GM23338 (cell line): ENCODE results near the gene RPTOR. TPM values are rescaled to one million over a fixed set of nuclear protein-coding genes. Genes with fewer than 3 reads are reported as not detected.

Experiments used
- ATAC-seq: fragments of 200-7000 bp; cut with Tn5 transposase; 3 replicates; pipeline ENCODE4 v1.9.1; 2020
- DNase-seq: peaks from one replicate; pipeline ENCODE4 v3.0.0-alpha.2; 2015; ENCODE audit warnings: low spot score
- H2AFZ ChIP-seq: fragments of 200-600 bp; sonication (generic); 2 replicates; pipeline ENCODE4 v1.8.0; 2016; ENCODE audit warnings: antibody characterized with exemption, mild to moderate bottlenecking, moderate library complexity
- H3F3A ChIP-seq: fragments of 200-600 bp; sonication (generic); replicated peaks from 2 replicates; pipeline ENCODE4 v1.8.0; 2017; ENCODE audit warnings: antibody characterized with exemption, mixed run types, low read depth
- H3K27ac ChIP-seq: fragments of 200-600 bp; sonication (generic); 2 replicates; pipeline ENCODE4 v1.6.1; 2016; ENCODE audit warnings: low read depth
- H3K27me3 ChIP-seq: fragments of 200-600 bp; sonication (generic); 2 replicates; pipeline ENCODE4 v1.8.0; 2016; ENCODE audit warnings: mild to moderate bottlenecking, mixed run types, moderate library complexity; ENCODE audit not compliant: insufficient read depth
- H3K36me3 ChIP-seq: fragments of 200-600 bp; sonication (generic); 2 replicates; pipeline ENCODE4 v1.8.0; 2016; ENCODE audit warnings: mild to moderate bottlenecking; ENCODE audit not compliant: insufficient read depth
- H3K4me1 ChIP-seq: fragments of 200-600 bp; sonication (generic); 2 replicates; pipeline ENCODE4 v1.8.0; 2016; ENCODE audit warnings: mild to moderate bottlenecking, moderate library complexity; ENCODE audit not compliant: insufficient read depth
- H3K4me2 ChIP-seq: fragments of 200-600 bp; sonication (generic); 2 replicates; pipeline ENCODE4 v1.7.1; 2017; ENCODE audit warnings: mixed run types
- H3K4me3 ChIP-seq: fragments of 200-600 bp; sonication (generic); 2 replicates; pipeline ENCODE4 v1.6.1; 2016; ENCODE audit warnings: mixed run types
- H3K79me2 ChIP-seq: fragments of 200-600 bp; sonication (generic); replicated peaks from 2 replicates; pipeline ENCODE4 v1.8.0; 2017; ENCODE audit warnings: mild to moderate bottlenecking; ENCODE audit not compliant: insufficient read depth
- H3K9me2 ChIP-seq: fragments of 200-600 bp; sonication (generic); 2 replicates; pipeline ENCODE4 v1.8.0; 2017; ENCODE audit not compliant: insufficient read depth
- H4K20me1 ChIP-seq: fragments of 200-600 bp; sonication (generic); replicated peaks from 2 replicates; pipeline ENCODE4 v1.8.0; 2017; ENCODE audit warnings: mild to moderate bottlenecking; ENCODE audit not compliant: insufficient read depth
- H3K27ac Mint-ChIP-seq: 2 replicates; pipeline ENCODE4 v1.8.0; 2020; ENCODE audit warnings: inconsistent platforms, mild to moderate bottlenecking, moderate library complexity, mixed read lengths
- H3K27me3 Mint-ChIP-seq: 3 replicates; pipeline ENCODE4 v1.8.0; 2022; ENCODE audit warnings: low read depth, mild to moderate bottlenecking, moderate library complexity, mixed read lengths, inconsistent platforms; ENCODE audit not compliant: insufficient read depth, poor library complexity
- H3K36me3 Mint-ChIP-seq: 3 replicates; pipeline ENCODE4 v1.8.0; 2021; ENCODE audit warnings: low read depth, mild to moderate bottlenecking, inconsistent platforms, moderate library complexity, mixed read lengths
- H3K4me1 Mint-ChIP-seq: 3 replicates; pipeline ENCODE4 v1.8.0; 2020; ENCODE audit warnings: mild to moderate bottlenecking, inconsistent platforms, mixed read lengths
- H3K4me3 Mint-ChIP-seq: 3 replicates; pipeline ENCODE4 v1.8.0; 2021; ENCODE audit warnings: moderate library complexity, mild to moderate bottlenecking, inconsistent platforms, mixed read lengths
- H3K9me3 Mint-ChIP-seq: 3 replicates; pipeline ENCODE4 v1.8.0; 2020; ENCODE audit warnings: moderate library complexity, mild to moderate bottlenecking, inconsistent platforms, mixed read lengths
- CREB1 ChIP-seq: fragments of 250-450 bp; sonication (Bioruptor Pico); IDR thresholded peaks from 2 replicates; pipeline ENCODE4 v1.5.0; 2020; ENCODE audit warnings: low read depth, mild to moderate bottlenecking, moderate library complexity
- EZH2 ChIP-seq: fragments of 200-600 bp; sonication (generic); IDR thresholded peaks from one replicate; pipeline ENCODE4 v1.8.0; 2017; ENCODE audit warnings: antibody characterized with exemption, mild to moderate bottlenecking, low read depth; ENCODE audit not compliant: unreplicated experiment
- JUNB ChIP-seq: IDR thresholded peaks from one replicate; pipeline ENCODE4 v1.6.1; 2016; ENCODE audit warnings: antibody characterized with exemption; ENCODE audit not compliant: unreplicated experiment
- POLR2AphosphoS5 ChIP-seq: IDR thresholded peaks from 2 replicates; pipeline ENCODE4 v1.6.1; 2016; ENCODE audit warnings: antibody characterized with exemption, low read depth
- ZNF114 ChIP-seq: fragments of 250-450 bp; sonication (Bioruptor Pico); IDR thresholded peaks from 2 replicates; pipeline ENCODE4 v1.5.0; 2020; ENCODE audit warnings: mild to moderate bottlenecking, moderate library complexity
- ZNF331 ChIP-seq: fragments of 250-450 bp; sonication (Bioruptor Pico); IDR thresholded peaks from 2 replicates; pipeline ENCODE4 v1.5.0; 2020; ENCODE audit warnings: low read depth, mild to moderate bottlenecking, moderate library complexity
- polyA plus RNA-seq: library from polyadenylated mRNA; unstranded; fragments of >200 nt; fragmentation: Nextera tagmentation; extraction: Ambion mirVana; gene quantifications from 2 replicates; pipeline ENCODE4 v1.2.1, GENCODE V29; 2016
- total RNA-seq: library from RNA; depleted of rRNA; stranded (reverse); fragments of >200 nt; shearing (Covaris generic); gene quantifications from 2 replicates; pipeline ENCODE4 v1.2.3, GENCODE V29; 2014
- TF ChIP-seq, protein P1 (sequence below): IDR thresholded peaks from 2 replicates; pipeline ENCODE4 v1.6.1; 2016; ENCODE audit warnings: antibody characterized with exemption
- TF ChIP-seq, protein P2 (sequence below): IDR thresholded peaks from one replicate; pipeline ENCODE4 v1.6.1; 2018; ENCODE audit warnings: antibody characterized with exemption; ENCODE audit not compliant: unreplicated experiment
- TF ChIP-seq, protein P3 (sequence below), 2 experiments: fragments of 200-600 bp in 1 of 2; sonication (generic) in 1 of 2; conservative IDR thresholded peaks; 2 replicates each; pipeline versions ENCODE4 v1.5.1 to v1.6.1; 2016 to 2017; ENCODE audit warnings: antibody characterized with exemption in 2 of 2, low read depth in 2 of 2, mild to moderate bottlenecking in 2 of 2, moderate library complexity in 1 of 2

Gene RPTOR
- total and polyA plus RNA-seq, 2 experiments from 2014 or later, result 9.5 to 38.0 TPM

DNA sequence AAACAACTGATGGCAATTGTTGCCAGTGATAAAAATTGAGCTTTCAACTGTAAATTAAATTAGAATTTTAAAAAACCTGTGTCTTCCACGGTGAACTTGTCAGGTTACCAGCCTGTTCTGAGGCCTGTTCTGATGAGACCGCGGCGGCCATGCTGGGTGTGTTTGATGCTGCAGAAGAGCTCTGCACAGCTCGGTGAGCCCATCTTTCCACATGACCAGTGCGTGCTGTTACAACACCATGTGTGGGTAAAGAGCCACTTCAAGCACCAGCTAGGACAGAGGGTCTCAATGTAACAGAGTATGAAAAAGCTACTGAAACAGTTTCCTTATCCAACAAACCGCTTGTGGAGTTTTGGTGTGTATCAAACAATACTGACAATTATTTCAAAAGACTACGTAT lies 48.5 kb downstream of the RPTOR start (continued):
- TF ChIP-seq EZH2 (no peak), POLR2AphosphoS5 (no peak), JUNB (no peak)
- TF ChIP-seq, protein P1, sequence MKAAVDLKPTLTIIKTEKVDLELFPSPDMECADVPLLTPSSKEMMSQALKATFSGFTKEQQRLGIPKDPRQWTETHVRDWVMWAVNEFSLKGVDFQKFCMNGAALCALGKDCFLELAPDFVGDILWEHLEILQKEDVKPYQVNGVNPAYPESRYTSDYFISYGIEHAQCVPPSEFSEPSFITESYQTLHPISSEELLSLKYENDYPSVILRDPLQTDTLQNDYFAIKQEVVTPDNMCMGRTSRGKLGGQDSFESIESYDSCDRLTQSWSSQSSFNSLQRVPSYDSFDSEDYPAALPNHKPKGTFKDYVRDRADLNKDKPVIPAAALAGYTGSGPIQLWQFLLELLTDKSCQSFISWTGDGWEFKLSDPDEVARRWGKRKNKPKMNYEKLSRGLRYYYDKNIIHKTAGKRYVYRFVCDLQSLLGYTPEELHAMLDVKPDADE, result no peak
- TF ChIP-seq, protein P2, sequence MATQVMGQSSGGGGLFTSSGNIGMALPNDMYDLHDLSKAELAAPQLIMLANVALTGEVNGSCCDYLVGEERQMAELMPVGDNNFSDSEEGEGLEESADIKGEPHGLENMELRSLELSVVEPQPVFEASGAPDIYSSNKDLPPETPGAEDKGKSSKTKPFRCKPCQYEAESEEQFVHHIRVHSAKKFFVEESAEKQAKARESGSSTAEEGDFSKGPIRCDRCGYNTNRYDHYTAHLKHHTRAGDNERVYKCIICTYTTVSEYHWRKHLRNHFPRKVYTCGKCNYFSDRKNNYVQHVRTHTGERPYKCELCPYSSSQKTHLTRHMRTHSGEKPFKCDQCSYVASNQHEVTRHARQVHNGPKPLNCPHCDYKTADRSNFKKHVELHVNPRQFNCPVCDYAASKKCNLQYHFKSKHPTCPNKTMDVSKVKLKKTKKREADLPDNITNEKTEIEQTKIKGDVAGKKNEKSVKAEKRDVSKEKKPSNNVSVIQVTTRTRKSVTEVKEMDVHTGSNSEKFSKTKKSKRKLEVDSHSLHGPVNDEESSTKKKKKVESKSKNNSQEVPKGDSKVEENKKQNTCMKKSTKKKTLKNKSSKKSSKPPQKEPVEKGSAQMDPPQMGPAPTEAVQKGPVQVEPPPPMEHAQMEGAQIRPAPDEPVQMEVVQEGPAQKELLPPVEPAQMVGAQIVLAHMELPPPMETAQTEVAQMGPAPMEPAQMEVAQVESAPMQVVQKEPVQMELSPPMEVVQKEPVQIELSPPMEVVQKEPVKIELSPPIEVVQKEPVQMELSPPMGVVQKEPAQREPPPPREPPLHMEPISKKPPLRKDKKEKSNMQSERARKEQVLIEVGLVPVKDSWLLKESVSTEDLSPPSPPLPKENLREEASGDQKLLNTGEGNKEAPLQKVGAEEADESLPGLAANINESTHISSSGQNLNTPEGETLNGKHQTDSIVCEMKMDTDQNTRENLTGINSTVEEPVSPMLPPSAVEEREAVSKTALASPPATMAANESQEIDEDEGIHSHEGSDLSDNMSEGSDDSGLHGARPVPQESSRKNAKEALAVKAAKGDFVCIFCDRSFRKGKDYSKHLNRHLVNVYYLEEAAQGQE, result no peak

DNA sequence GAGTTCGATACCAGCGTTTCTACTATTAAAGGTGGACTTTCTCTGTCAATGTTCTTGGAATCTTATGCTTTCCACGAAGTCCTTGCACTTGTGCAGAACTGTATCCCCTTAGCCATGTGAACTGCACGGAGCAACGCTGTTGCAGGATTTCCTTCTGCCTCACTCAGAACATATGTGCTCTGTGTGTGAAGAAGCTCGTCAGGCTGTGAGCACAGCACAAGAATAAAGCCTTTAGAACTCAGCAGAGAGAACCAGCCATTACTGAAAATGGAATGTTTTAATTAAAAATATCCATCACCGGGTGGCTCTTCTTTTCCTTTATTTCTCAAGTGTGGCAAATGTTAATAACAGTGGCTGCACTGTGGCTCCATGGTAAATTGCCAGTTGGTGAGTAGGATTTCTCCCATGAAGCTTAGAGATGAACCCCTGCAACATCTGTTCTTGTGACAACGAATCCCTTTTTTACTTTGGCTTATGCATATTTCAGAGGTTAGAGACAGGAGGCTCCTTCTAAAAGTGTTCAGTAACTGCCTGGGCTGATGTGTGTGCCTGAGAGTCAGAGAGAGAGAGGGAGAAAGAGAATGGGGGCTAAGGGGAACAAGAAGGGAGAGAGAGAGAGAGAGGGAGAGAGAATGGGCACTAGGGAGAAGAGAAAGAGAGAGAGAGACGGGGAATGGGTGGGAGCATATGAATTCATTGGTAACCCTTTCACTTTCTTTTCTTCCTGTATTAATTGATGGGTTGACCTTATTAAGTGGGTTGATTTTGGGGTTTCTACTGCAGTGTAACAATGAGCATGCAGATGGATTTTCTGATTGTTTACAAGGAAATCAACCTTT lies 50.0 kb downstream of the RPTOR start:
- Histone ChIP-seq H4K20me1 (peaks cover 44% of the 10 kb centered on the region), H3K4me1 (no peaks in the 10 kb centered on the region; the same call in 1 of the 2 replicates), H2AFZ (no peak overlapping the region), H3K27ac (no peak overlapping the region), H3F3A (no peaks in the 10 kb centered on the region), H3K36me3 (no peaks in the 10 kb centered on the region), H3K9me2 (no peaks in the 10 kb centered on the region), H3K27me3 (no peaks in the 10 kb centered on the region), H3K4me3 (no peak overlapping the region), H3K79me2 (peaks cover 87% of the 10 kb centered on the region), H3K4me2 (no peak overlapping the region)
- H3K27ac Mint-ChIP-seq, result no peak overlapping the region
- DNase-seq (no peak), ATAC-seq (no peak)
- H3K36me3 Mint-ChIP-seq, result no peaks in the 10 kb centered on the region
- no peak overlapping the region for H3K4me3 Mint-ChIP-seq
- TF ChIP-seq ZNF114 (CRISPR knock-in tag), result no peak
- no peak for TF ChIP-seq CREB1 (CRISPR knock-in tag)
- TF ChIP-seq EZH2, result no peak
- TF ChIP-seq, protein P2, result no peak
- TF ChIP-seq, protein P3, sequence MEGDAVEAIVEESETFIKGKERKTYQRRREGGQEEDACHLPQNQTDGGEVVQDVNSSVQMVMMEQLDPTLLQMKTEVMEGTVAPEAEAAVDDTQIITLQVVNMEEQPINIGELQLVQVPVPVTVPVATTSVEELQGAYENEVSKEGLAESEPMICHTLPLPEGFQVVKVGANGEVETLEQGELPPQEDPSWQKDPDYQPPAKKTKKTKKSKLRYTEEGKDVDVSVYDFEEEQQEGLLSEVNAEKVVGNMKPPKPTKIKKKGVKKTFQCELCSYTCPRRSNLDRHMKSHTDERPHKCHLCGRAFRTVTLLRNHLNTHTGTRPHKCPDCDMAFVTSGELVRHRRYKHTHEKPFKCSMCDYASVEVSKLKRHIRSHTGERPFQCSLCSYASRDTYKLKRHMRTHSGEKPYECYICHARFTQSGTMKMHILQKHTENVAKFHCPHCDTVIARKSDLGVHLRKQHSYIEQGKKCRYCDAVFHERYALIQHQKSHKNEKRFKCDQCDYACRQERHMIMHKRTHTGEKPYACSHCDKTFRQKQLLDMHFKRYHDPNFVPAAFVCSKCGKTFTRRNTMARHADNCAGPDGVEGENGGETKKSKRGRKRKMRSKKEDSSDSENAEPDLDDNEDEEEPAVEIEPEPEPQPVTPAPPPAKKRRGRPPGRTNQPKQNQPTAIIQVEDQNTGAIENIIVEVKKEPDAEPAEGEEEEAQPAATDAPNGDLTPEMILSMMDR (conservative IDR thresholded peaks at IDR 0.05; ENCODE audit: low read depth in 2 of 2), result no peak
- TF ChIP-seq, protein P1, result no peak
- no peak for TF ChIP-seq ZNF331 (CRISPR knock-in tag)
- H3K27me3 Mint-ChIP-seq, result peaks cover 3% of the 10 kb centered on the region
- H3K9me3 Mint-ChIP-seq, result no peaks in the 10 kb centered on the region; the same call in 2 of the 3 replicates
- H3K4me1 Mint-ChIP-seq, result peaks cover 21% of the 10 kb centered on the region; the same call in 2 of the 3 replicates
